ENCODE data around the gene LCE2B.

DNA sequence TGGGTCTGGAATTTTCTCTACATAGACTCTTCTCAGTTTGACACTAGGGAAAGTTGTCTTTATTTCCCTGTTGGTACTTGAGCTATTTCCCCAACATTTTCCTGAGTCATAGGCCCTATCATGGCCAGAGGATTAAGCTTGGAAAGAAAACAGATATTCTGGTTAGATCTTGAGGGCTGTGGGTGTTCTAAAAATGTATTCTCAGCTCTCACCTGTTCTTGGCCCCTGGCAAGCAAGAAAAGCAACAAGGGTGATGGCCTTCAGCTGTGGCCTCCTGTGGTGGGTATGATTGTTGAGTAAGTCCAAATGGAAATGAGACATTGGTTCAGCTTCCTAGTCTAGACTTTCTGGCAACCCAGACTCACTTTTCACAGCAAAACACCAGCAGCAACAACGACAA lies 45.6 kb upstream of the LCE2B start:
- TF ChIP-seq, protein P1, sequence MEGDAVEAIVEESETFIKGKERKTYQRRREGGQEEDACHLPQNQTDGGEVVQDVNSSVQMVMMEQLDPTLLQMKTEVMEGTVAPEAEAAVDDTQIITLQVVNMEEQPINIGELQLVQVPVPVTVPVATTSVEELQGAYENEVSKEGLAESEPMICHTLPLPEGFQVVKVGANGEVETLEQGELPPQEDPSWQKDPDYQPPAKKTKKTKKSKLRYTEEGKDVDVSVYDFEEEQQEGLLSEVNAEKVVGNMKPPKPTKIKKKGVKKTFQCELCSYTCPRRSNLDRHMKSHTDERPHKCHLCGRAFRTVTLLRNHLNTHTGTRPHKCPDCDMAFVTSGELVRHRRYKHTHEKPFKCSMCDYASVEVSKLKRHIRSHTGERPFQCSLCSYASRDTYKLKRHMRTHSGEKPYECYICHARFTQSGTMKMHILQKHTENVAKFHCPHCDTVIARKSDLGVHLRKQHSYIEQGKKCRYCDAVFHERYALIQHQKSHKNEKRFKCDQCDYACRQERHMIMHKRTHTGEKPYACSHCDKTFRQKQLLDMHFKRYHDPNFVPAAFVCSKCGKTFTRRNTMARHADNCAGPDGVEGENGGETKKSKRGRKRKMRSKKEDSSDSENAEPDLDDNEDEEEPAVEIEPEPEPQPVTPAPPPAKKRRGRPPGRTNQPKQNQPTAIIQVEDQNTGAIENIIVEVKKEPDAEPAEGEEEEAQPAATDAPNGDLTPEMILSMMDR (IDR thresholded peaks at IDR 0.05; ENCODE audit: insufficient read depth, low read length) = no peak
- TF ChIP-seq POLR2AphosphoS5 (IDR thresholded peaks at IDR 0.05; ENCODE audit: low read depth) (no peak), GABPA (IDR thresholded peaks at IDR 0.05; ENCODE audit: low read depth) (no peak), SPI1 (IDR thresholded peaks at IDR 0.05; ENCODE audit: borderline replicate concordance, low read depth) (no peak)
- TF ChIP-seq, protein P2, sequence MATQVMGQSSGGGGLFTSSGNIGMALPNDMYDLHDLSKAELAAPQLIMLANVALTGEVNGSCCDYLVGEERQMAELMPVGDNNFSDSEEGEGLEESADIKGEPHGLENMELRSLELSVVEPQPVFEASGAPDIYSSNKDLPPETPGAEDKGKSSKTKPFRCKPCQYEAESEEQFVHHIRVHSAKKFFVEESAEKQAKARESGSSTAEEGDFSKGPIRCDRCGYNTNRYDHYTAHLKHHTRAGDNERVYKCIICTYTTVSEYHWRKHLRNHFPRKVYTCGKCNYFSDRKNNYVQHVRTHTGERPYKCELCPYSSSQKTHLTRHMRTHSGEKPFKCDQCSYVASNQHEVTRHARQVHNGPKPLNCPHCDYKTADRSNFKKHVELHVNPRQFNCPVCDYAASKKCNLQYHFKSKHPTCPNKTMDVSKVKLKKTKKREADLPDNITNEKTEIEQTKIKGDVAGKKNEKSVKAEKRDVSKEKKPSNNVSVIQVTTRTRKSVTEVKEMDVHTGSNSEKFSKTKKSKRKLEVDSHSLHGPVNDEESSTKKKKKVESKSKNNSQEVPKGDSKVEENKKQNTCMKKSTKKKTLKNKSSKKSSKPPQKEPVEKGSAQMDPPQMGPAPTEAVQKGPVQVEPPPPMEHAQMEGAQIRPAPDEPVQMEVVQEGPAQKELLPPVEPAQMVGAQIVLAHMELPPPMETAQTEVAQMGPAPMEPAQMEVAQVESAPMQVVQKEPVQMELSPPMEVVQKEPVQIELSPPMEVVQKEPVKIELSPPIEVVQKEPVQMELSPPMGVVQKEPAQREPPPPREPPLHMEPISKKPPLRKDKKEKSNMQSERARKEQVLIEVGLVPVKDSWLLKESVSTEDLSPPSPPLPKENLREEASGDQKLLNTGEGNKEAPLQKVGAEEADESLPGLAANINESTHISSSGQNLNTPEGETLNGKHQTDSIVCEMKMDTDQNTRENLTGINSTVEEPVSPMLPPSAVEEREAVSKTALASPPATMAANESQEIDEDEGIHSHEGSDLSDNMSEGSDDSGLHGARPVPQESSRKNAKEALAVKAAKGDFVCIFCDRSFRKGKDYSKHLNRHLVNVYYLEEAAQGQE (IDR thresholded peaks at IDR 0.05; ENCODE audit: insufficient replicate concordance, low read depth) = no peak
